Mesangial cell (primary cell): ENCODE results near the gene RETSAT. TPM values are rescaled to one million over a fixed set of nuclear protein-coding genes. Genes with fewer than 3 reads are reported as not detected.

Experiments used
- total RNA-seq: library from RNA; depleted of rRNA; stranded (reverse); fragments of >200 nt; gene quantifications from 2 replicates; pipeline ENCODE4 v1.2.3, GENCODE V29; 2015

The RETSAT gene
- total RNA-seq, result 26.2 and 39.8 TPM in 2 replicates

GRCh38 chr2:85354286-85355072, at the start of gene RETSAT, which contains the start of gene ELMOD3:
TSS of gene RETSAT (minus strand) at chr2:85354528. CDS start at chr2:85354507, 21 bp downstream.
TSS of gene ELMOD3 (plus strand) at chr2:85354769. CDS start at chr2:85357199, 2,430 bp downstream.

GRCh38 chr2:85327822-85328617, 26.3 kb downstream of the RETSAT start, which contains the start of gene TGOLN2:
TSS of gene TGOLN2 (minus strand) at chr2:85327989. CDS start at chr2:85327962, 27 bp downstream.

Other genes starting within 250 kb of the RETSAT start
- gene TCF7L1, start 221.1 kb downstream of the RETSAT start, total RNA-seq, result 2.2 and 2.4 TPM in 2 replicates
- 86.5 and 121 TPM in 2 replicates for gene TGOLN2, start 26.5 kb downstream of the RETSAT start, total RNA-seq
- 8.7 and 13.0 TPM in 2 replicates for gene ELMOD3, start 241 bp upstream of the RETSAT start, total RNA-seq
- gene CAPG, start 55.8 kb upstream of the RETSAT start, total RNA-seq, result 236 and 507 TPM in 2 replicates
- gene SH2D6, start 64.2 kb upstream of the RETSAT start, total RNA-seq, result 0.38 TPM in 1 of 2 replicates, not detected in the other
- gene MAT2A, start 184.6 kb upstream of the RETSAT start, total RNA-seq, result 53.1 and 122 TPM in 2 replicates
- 34.5 and 37.0 TPM in 2 replicates for gene GGCX, start 207.0 kb upstream of the RETSAT start, total RNA-seq
- gene VAMP8, start 223.1 kb upstream of the RETSAT start, total RNA-seq, result 26.7 and 34.1 TPM in 2 replicates
- 43.7 and 52.6 TPM in 2 replicates for gene VAMP5, start 229.9 kb upstream of the RETSAT start, total RNA-seq
- 167 and 184 TPM in 2 replicates for gene RNF181, start 241.2 kb upstream of the RETSAT start, total RNA-seq
- gene TMEM150A, start 248.2 kb upstream of the RETSAT start, total RNA-seq, result 12.2 and 30.4 TPM in 2 replicates